ENCODE measurements around the gene DDI1.

- no peak for TF ChIP-seq EZH2 (IDR thresholded peaks at IDR 0.05; ENCODE audit: insufficient read depth, low read length)
- no peak for TF ChIP-seq CTCF (IDR thresholded peaks at IDR 0.05; ENCODE audit: insufficient read depth, low read depth, low read length)
These were observed 12.7 kb downstream of the DDI1 start for GRCh38 chr11:104049116-104049515.

Data from astrocyte (in vitro differentiated cells and primary cell).